Osteoblast (primary cell): ENCODE measurements around the gene THOP1. TPM values are rescaled to one million over a fixed set of nuclear protein-coding genes. Genes with fewer than 3 reads are reported as not detected.

Source experiments
- DNase-seq: peaks from one replicate; pipeline ENCODE4 v3.0.0; 2011; ENCODE audit warnings: low spot score, mixed read lengths; ENCODE audit not compliant: insufficient read length; ENCODE audit errors: missing footprints
- H2AFZ ChIP-seq: 2 replicates; pipeline ENCODE4 v1.6.0; 2011; ENCODE audit warnings: mild to moderate bottlenecking, low read length
- H3K27ac ChIP-seq: 2 replicates; pipeline ENCODE4 v1.5.1; 2011; ENCODE audit warnings: mild to moderate bottlenecking, low read depth, low read length, moderate library complexity
- H3K27me3 ChIP-seq: 2 replicates; pipeline ENCODE4 v1.6.0; 2012; ENCODE audit warnings: mild to moderate bottlenecking, control low read depth, inconsistent platforms, low read length, moderate library complexity; ENCODE audit not compliant: insufficient read depth
- H3K36me3 ChIP-seq: 2 replicates; pipeline ENCODE4 v1.5.1; 2011; ENCODE audit warnings: mild to moderate bottlenecking, low read length, control low read depth, moderate library complexity; ENCODE audit not compliant: insufficient read depth
- H3K4me1 ChIP-seq: 2 replicates; pipeline ENCODE4 v1.5.1; 2011; ENCODE audit warnings: mild to moderate bottlenecking, low read length, control low read depth, moderate library complexity; ENCODE audit not compliant: insufficient read depth
- H3K4me2 ChIP-seq: 2 replicates; pipeline ENCODE4 v1.6.0; 2011; ENCODE audit warnings: mild to moderate bottlenecking, low read length; ENCODE audit not compliant: insufficient read depth
- H3K4me3 ChIP-seq: fragments of 200-600 bp; sonication (generic); 3 replicates; pipeline ENCODE4 v1.5.1; 2012; ENCODE audit warnings: mild to moderate bottlenecking, low read length, inconsistent platforms; ENCODE audit not compliant: insufficient read depth
- H3K79me2 ChIP-seq: 2 replicates; pipeline ENCODE4 v1.6.0; 2012; ENCODE audit warnings: mild to moderate bottlenecking, low read length, control low read depth, inconsistent platforms; ENCODE audit not compliant: insufficient read depth
- H3K9me3 ChIP-seq: 2 replicates; pipeline ENCODE4 v1.5.1; 2011; ENCODE audit warnings: low read depth, low read length, control low read depth
- H4K20me1 ChIP-seq: 2 replicates; pipeline ENCODE4 v1.6.0; 2012; ENCODE audit warnings: mild to moderate bottlenecking, low read length, control low read depth; ENCODE audit not compliant: insufficient read depth
- CTCF ChIP-seq: IDR thresholded peaks from 2 replicates; pipeline ENCODE4 v1.5.1; 2011; ENCODE audit warnings: mild to moderate bottlenecking, low read depth, low read length, moderate library complexity; ENCODE audit errors: extremely low read depth
- total RNA-seq: library from RNA; depleted of rRNA; stranded (reverse); fragments of >200 nt; gene quantifications from 2 replicates; pipeline ENCODE4 v1.2.3, GENCODE V29; 2012

The THOP1 gene
- total RNA-seq, 1 donor = 45.6 TPM

- no peak overlapping the region for H3K4me3 ChIP-seq
Observed at GRCh38 chr19:2858864-2859263, 73.6 kb downstream of the THOP1 start.

GRCh38 chr19:2863816-2864215 lies 78.5 kb downstream of the THOP1 start:
- TF ChIP-seq CTCF = no peak
- Histone ChIP-seq H4K20me1 (no peaks in the 10 kb centered on the region), H3K79me2 (no peaks in the 10 kb centered on the region), H3K27ac (no peak overlapping the region), H3K4me1 (no peaks in the 10 kb centered on the region), H2AFZ (no peak overlapping the region), H3K36me3 (no peaks in the 10 kb centered on the region), H3K27me3 (no peaks in the 10 kb centered on the region), H3K4me2 (no peak overlapping the region), H3K9me3 (peaks cover 11% of the 10 kb centered on the region), H3K4me3 (no peak overlapping the region)
- DNase-seq = peak; percentile 15

More at GRCh38 chr19:2858864-2859263, 73.6 kb downstream of the THOP1 start:
- no peak overlapping the region for H3K4me2 ChIP-seq
- TF ChIP-seq CTCF = no peak
- H3K27me3 ChIP-seq = no peaks in the 10 kb centered on the region
- peaks cover 36% of the 10 kb centered on the region for H3K9me3 ChIP-seq
- H3K27ac ChIP-seq = no peak overlapping the region
- DNase-seq = no peak
- no peak overlapping the region for H2AFZ ChIP-seq
- H3K36me3 ChIP-seq = peaks cover 6% of the 10 kb centered on the region
- H3K4me1 ChIP-seq = no peaks in the 10 kb centered on the region
- H4K20me1 ChIP-seq = no peaks in the 10 kb centered on the region
- no peaks in the 10 kb centered on the region for H3K79me2 ChIP-seq

Other genes with a start within 250 kb of the THOP1 start
- gene GNG7, start 82.8 kb upstream of the THOP1 start, total RNA-seq = 0.29 and 0.72 TPM in 2 replicates
- 12.4 and 14.8 TPM in 2 replicates for gene DIRAS1, start 64.1 kb upstream of the THOP1 start, total RNA-seq
- gene SLC39A3, start 45.5 kb upstream of the THOP1 start, total RNA-seq = 33.0 and 33.7 TPM in 2 replicates
- 35.9 and 38.7 TPM in 2 replicates for gene SGTA, start 2.2 kb upstream of the THOP1 start, total RNA-seq
- 5.6 and 5.8 TPM in 2 replicates for gene ZNF554, start 34.4 kb downstream of the THOP1 start, total RNA-seq
- gene ZNF555, start 56.0 kb downstream of the THOP1 start, total RNA-seq = 6.2 and 8.0 TPM in 2 replicates
- not detected in 2 replicates for gene ZNF556, start 81.8 kb downstream of the THOP1 start, total RNA-seq
- 5.4 and 6.5 TPM in 2 replicates for gene ZNF57, start 115.4 kb downstream of the THOP1 start, total RNA-seq
- 3.5 and 5.8 TPM in 2 replicates for gene ZNF77, start 159.5 kb downstream of the THOP1 start, total RNA-seq
- under 0.01 and 0.72 TPM in 2 replicates for gene TLE6, start 192.1 kb downstream of the THOP1 start, total RNA-seq
- 2.4 and 5.1 TPM in 2 replicates for gene TLE2, start 243.8 kb downstream of the THOP1 start, total RNA-seq